Stimulated activated CD4-positive, alpha-beta T cell treated with anti-CD3 and anti-CD28 coated beads, Interleukin-2, amount 100 ng/mL, for 24 hours (primary cell): ENCODE data around the gene TBL1X.

Experiments
- DNase-seq, 2 donors: peaks; one replicate each; pipeline ENCODE4 v3.0.0-alpha.2; 2020

TBL1X gene

DNA sequence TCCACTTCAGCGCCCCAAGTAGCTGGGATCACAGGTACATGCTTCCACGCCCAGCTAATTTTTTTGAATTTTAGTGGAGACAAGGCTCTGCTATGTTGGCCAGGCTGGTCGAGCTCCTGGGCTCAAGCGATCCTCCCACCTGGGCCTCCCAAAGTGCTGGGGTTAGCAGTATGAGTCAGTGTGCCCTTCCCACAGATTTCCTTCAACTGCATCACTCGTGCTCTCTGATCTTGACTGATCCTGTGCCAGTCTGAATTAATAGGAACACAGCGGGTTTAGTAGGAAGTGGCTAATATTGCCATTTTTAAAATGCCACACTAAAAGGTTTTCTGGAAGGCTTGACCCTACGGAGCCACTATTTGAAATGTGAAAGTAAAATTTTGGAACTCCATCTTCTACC lies 317.1 kb downstream of the TBL1X start:
- DNase-seq: no peak

- no peak for DNase-seq
Observed at GRCh38 chrX:9784332-9784731, 319.5 kb downstream of the TBL1X start.

GRCh38 chrX:9785254-9785943 lies 320.5 kb downstream of the TBL1X start:
- DNase-seq: no peak

- DNase-seq: peak in 1 of 2 donors; percentile 7
Observed at GRCh38 chrX:9785944-9786797, 321.3 kb downstream of the TBL1X start, which contains the start of gene SHROOM2. Gene SHROOM2 (plus strand): TSS chrX:9786429. CDS start chrX:9786546, 117 bp downstream.

DNA sequence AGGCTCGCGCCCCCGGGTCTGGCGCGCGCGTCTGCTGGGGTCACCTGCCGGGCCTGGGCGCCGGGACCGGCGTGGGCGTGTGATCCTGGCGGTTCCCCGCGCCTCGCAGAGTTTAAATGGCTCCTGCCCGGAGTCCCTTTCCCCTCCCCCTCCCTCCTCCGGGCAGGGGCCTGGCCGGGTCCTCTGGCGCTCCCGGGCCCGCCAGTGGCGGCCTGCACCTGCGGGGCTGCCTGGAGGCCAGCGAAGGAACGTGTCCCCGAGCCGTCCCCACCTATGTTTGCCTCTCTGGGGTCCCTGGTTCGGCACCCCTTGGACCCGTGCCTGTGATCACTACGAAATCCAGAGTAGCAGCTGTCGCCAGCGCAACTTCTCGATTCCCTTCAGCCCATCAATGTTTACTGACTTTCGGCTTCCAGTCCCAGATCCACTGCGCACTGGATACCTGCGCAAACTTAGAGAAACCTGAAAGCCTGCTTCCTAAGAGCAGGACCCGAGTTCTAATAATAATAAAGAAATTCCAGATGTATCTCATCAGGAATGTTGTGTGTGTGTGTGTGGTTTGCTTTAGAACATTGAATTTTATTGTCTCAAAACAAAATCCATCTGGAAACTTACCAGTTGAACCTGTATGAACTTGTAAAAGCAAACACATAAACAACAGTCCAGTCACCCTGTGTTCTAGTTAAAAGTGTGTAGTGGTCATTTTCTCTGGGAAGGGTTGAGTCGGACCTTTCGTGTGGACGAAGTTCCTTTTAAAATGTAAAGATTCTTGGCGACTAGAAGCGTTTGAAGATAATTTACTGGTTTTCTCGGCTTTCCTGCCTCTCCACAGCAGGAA lies 322.2 kb downstream of the TBL1X start:
- no peak for DNase-seq

- DNase-seq: no peak
Observed at GRCh38 chrX:9788911-9789310, 324.1 kb downstream of the TBL1X start.

- DNase-seq: no peak
Observed at GRCh38 chrX:9789555-9789954, 324.7 kb downstream of the TBL1X start.
